Spleen (tissue), 11 donors: ENCODE measurements around the gene LCMT2. TPM values are rescaled to one million over a fixed set of nuclear protein-coding genes. Genes with fewer than 3 reads are reported as not detected.

ENCODE experiments used
- DNase-seq: peaks from one replicate; pipeline ENCODE4 v3.0.0-alpha.2; 2020
- H3K27ac ChIP-seq, 8 donors: fragments of 200-600 bp; sonication (generic) in 7 of 8; 1 replicate in 4 of 8; 2 replicates in 4 of 8; pipeline versions ENCODE4 v1.5.0 to v1.8.0; 2016 to 2021; ENCODE audit warnings: inconsistent platforms in 4 of 8, mild to moderate bottlenecking in 4 of 8, moderate library complexity in 1 of 8
- H3K27me3 ChIP-seq, 7 donors: fragments of 200-600 bp; sonication (generic) in 6 of 7; replicated peaks in 1 of 7; 1 replicate in 4 of 7; 2 replicates in 3 of 7; pipeline versions ENCODE4 v1.5.0 to v1.8.0; 2016 to 2021; ENCODE audit warnings: inconsistent platforms in 3 of 7, mild to moderate bottlenecking in 1 of 7
- H3K36me3 ChIP-seq, 6 donors: fragments of 200-600 bp; sonication (generic) in 5 of 6; 1 replicate in 4 of 6; 2 replicates in 2 of 6; pipeline versions ENCODE4 v1.5.0 to v1.8.0; 2016 to 2021; ENCODE audit warnings: inconsistent platforms in 2 of 6
- H3K4me1 ChIP-seq, 6 donors: fragments of 200-600 bp; sonication (generic) in 5 of 6; 1 replicate in 3 of 6; 2 replicates in 3 of 6; pipeline versions ENCODE4 v1.5.0 to v1.8.0; 2016 to 2021; ENCODE audit warnings: inconsistent platforms in 3 of 6
- H3K4me3 ChIP-seq, 8 donors: fragments of 200-600 bp; sonication (generic) in 7 of 8; 1 replicate in 4 of 8; 2 replicates in 4 of 8; pipeline versions ENCODE4 v1.5.0 to v1.8.0; 2016 to 2021; ENCODE audit warnings: inconsistent platforms in 4 of 8, mild to moderate bottlenecking in 4 of 8, moderate library complexity in 2 of 8
- H3K9me3 ChIP-seq, 8 donors: fragments of 200-600 bp; sonication (generic) in 7 of 8; 1 replicate in 4 of 8; 2 replicates in 4 of 8; pipeline versions ENCODE4 v1.5.0 to v1.8.0; 2016 to 2021; ENCODE audit warnings: inconsistent platforms in 4 of 8
- POLR2A ChIP-seq, 3 donors: fragments of 450-650 bp; IDR thresholded peaks; one replicate each; pipeline ENCODE4 v1.5.1; 2017; ENCODE audit warnings: antibody characterized with exemption in 3 of 3, mild to moderate bottlenecking in 1 of 3
- POLR2AphosphoS5 ChIP-seq, 3 donors: sonication (generic); formaldehyde crosslinking; IDR thresholded peaks; one replicate each; pipeline ENCODE4 v1.5.1; 2017; ENCODE audit warnings: antibody characterized with exemption in 3 of 3
- WGBS, 5 donors: extraction: QIAGEN DNeasy Blood & Tissue Kit in 3 of 5; methylation state at CpG; one replicate each; pipeline versions ENCODE4 v1.1.5 to v1.1.7; 2013 to 2018; 5-methylcytosine and 5-hydroxymethylcytosine counted together
- intact Hi-C: fragments of 100-400 bp; cut with DNase I; formaldehyde crosslinking; loops from one replicate; pipeline ENCODE4 v1.15.0; 2023; ENCODE audit warnings: low total_unique reads
- polyA plus RNA-seq, 3 donors: library from polyadenylated mRNA; stranded (reverse); fragments of 200-250 nt; gene quantifications; one replicate each; pipeline ENCODE4 v1.2.1, GENCODE V29; 2013
- total RNA-seq, 7 donors: library from RNA; depleted of rRNA in 3 of 7; stranded (reverse); fragments of >200 nt in 3 of 7; fragmentation: NEBNext Ultra II Directional in 4 of 7; extraction: Animal tissue kit (Norgen Biotek cat#: 25700) in 4 of 7; gene quantifications; one replicate each; pipeline versions ENCODE4 v1.1.0 to v1.2.1, GENCODE V29; 2016 to 2021
- TF ChIP-seq, protein P1 (sequence below), 11 experiments: fragments of 200-600 bp in 7 of 11; fragments of 450-650 bp in 4 of 11; sonication (generic) in 4 of 11; IDR thresholded peaks in 8 of 11; conservative IDR thresholded peaks in 3 of 11; 1 replicate in 7 of 11; 2 replicates in 4 of 11; pipeline versions ENCODE4 v1.4.0 to v1.8.0; 2016 to 2021; ENCODE audit warnings: antibody characterized with exemption in 11 of 11, inconsistent platforms in 4 of 11, mild to moderate bottlenecking in 1 of 11
- donor health status: healthy with polysubstance abuse.
- donor health status: DM: no; HTN: no; CAD: no; lungs with moderate emphysema.
- donor health status: DM: no; HTN: no; CAD: no.
- donor health status: Bipolar disorder and iron deficiency.
- donor health status: healthy.
- donor health status: DM: no; HTN: no; CAD: no.
- donor health status: DM: yes; HTN: yes; CAD: no.

Gene LCMT2
- total and polyA plus RNA-seq, 10 donors = 4.3 to 9.2 (median 7.3) TPM

GRCh38 chr15:43318990-43319771 is 11.2 kb downstream of the LCMT2 start:
- WGBS, 5 donors = 81 to 90% (median 86%) methylated on average over 4 of the region's 4 CpGs
- no peak overlapping the region for H3K4me3 ChIP-seq
- no peaks in the 10 kb centered on the region for H3K9me3 ChIP-seq
- H3K27me3 ChIP-seq = peaks cover 0 to 16% (median 0%) of the 10 kb centered on the region in 7 donors
- H3K36me3 ChIP-seq = no peaks in the 10 kb centered on the region
- no peaks in the 10 kb centered on the region for H3K4me1 ChIP-seq
- intact Hi-C loops = no loop called here
- DNase-seq = no peak
- no peak overlapping the region for H3K27ac ChIP-seq
- no peak for TF ChIP-seq POLR2AphosphoS5 (IDR thresholded peaks at IDR 0.05)
- TF ChIP-seq, protein P1, sequence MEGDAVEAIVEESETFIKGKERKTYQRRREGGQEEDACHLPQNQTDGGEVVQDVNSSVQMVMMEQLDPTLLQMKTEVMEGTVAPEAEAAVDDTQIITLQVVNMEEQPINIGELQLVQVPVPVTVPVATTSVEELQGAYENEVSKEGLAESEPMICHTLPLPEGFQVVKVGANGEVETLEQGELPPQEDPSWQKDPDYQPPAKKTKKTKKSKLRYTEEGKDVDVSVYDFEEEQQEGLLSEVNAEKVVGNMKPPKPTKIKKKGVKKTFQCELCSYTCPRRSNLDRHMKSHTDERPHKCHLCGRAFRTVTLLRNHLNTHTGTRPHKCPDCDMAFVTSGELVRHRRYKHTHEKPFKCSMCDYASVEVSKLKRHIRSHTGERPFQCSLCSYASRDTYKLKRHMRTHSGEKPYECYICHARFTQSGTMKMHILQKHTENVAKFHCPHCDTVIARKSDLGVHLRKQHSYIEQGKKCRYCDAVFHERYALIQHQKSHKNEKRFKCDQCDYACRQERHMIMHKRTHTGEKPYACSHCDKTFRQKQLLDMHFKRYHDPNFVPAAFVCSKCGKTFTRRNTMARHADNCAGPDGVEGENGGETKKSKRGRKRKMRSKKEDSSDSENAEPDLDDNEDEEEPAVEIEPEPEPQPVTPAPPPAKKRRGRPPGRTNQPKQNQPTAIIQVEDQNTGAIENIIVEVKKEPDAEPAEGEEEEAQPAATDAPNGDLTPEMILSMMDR (IDR thresholded peaks at IDR 0.05 in 8 of 11, conservative IDR thresholded peaks at IDR 0.05 in 3 of 11) = no peak
- no peak for TF ChIP-seq POLR2A (IDR thresholded peaks at IDR 0.05)

- intact Hi-C loops = no loop called here
- H3K27me3 ChIP-seq = peaks cover 0 to 22% (median 0%) of the 10 kb centered on the region in 7 donors
- H3K4me3 ChIP-seq = no peak overlapping the region
- H3K9me3 ChIP-seq = no peaks in the 10 kb centered on the region
- H3K4me1 ChIP-seq = no peaks in the 10 kb centered on the region
- H3K36me3 ChIP-seq = no peaks in the 10 kb centered on the region
- DNase-seq = no peak
- no peak overlapping the region for H3K27ac ChIP-seq
- WGBS, 5 donors = 88 to 96% (median 91%) methylated on average over 8 of the region's 8 CpGs
- no peak for TF ChIP-seq POLR2A (IDR thresholded peaks at IDR 0.05)
- TF ChIP-seq, protein P1 (IDR thresholded peaks at IDR 0.05 in 8 of 11, conservative IDR thresholded peaks at IDR 0.05 in 3 of 11) = no peak
- no peak for TF ChIP-seq POLR2AphosphoS5 (IDR thresholded peaks at IDR 0.05)
Measured at GRCh38 chr15:43317566-43318184, 12.7 kb downstream of the LCMT2 start.

GRCh38 chr15:43316971-43317346 is 13.4 kb downstream of the LCMT2 start:
- WGBS, 5 donors = 89 to 100% (median 100%) methylated on average over 1 of the region's 1 CpG
- TF ChIP-seq POLR2AphosphoS5 (IDR thresholded peaks at IDR 0.05) = no peak
- TF ChIP-seq POLR2A (IDR thresholded peaks at IDR 0.05) = no peak
- TF ChIP-seq, protein P1 (IDR thresholded peaks at IDR 0.05 in 8 of 11, conservative IDR thresholded peaks at IDR 0.05 in 3 of 11) = no peak
- Histone ChIP-seq H3K9me3 (no peaks in the 10 kb centered on the region), H3K4me1 (no peaks in the 10 kb centered on the region), H3K36me3 (no peaks in the 10 kb centered on the region), H3K27me3 (peaks cover 0 to 22% (median 0%) of the 10 kb centered on the region in 7 donors), H3K27ac (no peak overlapping the region), H3K4me3 (no peak overlapping the region)
- intact Hi-C loops = no loop called here
- DNase-seq = no peak
